HepG2 (cell line): ENCODE results near the gene CACNA1D. TPM values are rescaled to one million over a fixed set of nuclear protein-coding genes. Genes with fewer than 3 reads are reported as not detected.

Experiments used
- ATAC-seq: fragments of 200-7000 bp; cut with Tn5 transposase; 3 replicates; pipeline ENCODE4 v1.9.1; 2020; ENCODE audit warnings: mild to moderate bottlenecking, moderate library complexity
- BruUV-seq: library from RNA; stranded (reverse); fragments of 400-500 nt; replicated peaks from 2 replicates; lab custom pipeline; 2021; lab: Mats Ljungman, UMichigan
- CTCF ChIA-PET: fragments of 300-600 bp; formaldehyde crosslinking; extraction: SDS; loops from one replicate; lab custom pipeline; 2021; ENCODE audit warnings: low total read pairs, inconsistent platforms, low intra/inter-chr PET ratio; lab: Yijun Ruan, JAX
- POLR2A ChIA-PET: fragments of 350-600 bp; sonication (Branson Sonifier 250); formaldehyde crosslinking; loops from one replicate; lab custom pipeline; 2020; ENCODE audit warnings: antibody characterized with exemption, inconsistent platforms; lab: Yijun Ruan, JAX
- DNase-seq: peaks from one replicate; pipeline ENCODE4 v3.0.0-alpha.2; 2015; ENCODE audit warnings: low spot score
- FAIRE-seq: peaks from 3 replicates; lab custom pipeline; 2011; peaks lifted over from hg19 to GRCh38; lab: Jason Lieb, UNC
- H2AFZ ChIP-seq: one replicate; pipeline ENCODE4 v1.6.1; 2011; ENCODE audit warnings: low read length, inconsistent platforms
- H3K27ac ChIP-seq: fragments of 300-600 bp; 3 replicates; pipeline ENCODE4 v1.8.0; 2011; ENCODE audit warnings: mixed run types, mild to moderate bottlenecking, mixed read lengths, low read length, inconsistent platforms; ENCODE audit not compliant: insufficient read depth; ENCODE audit errors: extremely low read length
- H3K27me3 ChIP-seq, 2 experiments: fragments of 200-600 bp in 1 of 2; 2 replicates in 1 of 2; 3 replicates in 1 of 2; pipeline versions ENCODE4 v1.6.0 to v1.8.0; 2011; ENCODE audit warnings: low read length in 2 of 2, mild to moderate bottlenecking in 2 of 2, moderate library complexity in 2 of 2, inconsistent platforms in 1 of 2; ENCODE audit not compliant: insufficient read depth in 2 of 2, control insufficient read depth in 1 of 2
- H3K36me3 ChIP-seq, 2 experiments: fragments of 200-600 bp in 1 of 2; replicated peaks in 1 of 2; 2 replicates in 1 of 2; 3 replicates in 1 of 2; pipeline versions ENCODE4 v1.5.1 to v1.8.0; 2011; ENCODE audit warnings: low read length in 2 of 2, inconsistent platforms in 1 of 2; ENCODE audit not compliant: insufficient read depth in 2 of 2, control insufficient read depth in 1 of 2
- H3K4me1 ChIP-seq: 2 replicates; pipeline ENCODE4 v1.5.1; 2012; ENCODE audit warnings: low read length, inconsistent platforms; ENCODE audit not compliant: insufficient read depth
- H3K4me2 ChIP-seq: 2 replicates; pipeline ENCODE4 v1.6.0; 2011; ENCODE audit warnings: low read depth, low read length, inconsistent platforms
- H3K4me3 ChIP-seq, 3 experiments: fragments of 200-600 bp in 1 of 3; sonication (generic), shearing (Covaris generic) in 1 of 3; replicated peaks in 1 of 3; 2 replicates each; pipeline ENCODE4 v1.5.1; 2011 to 2016; ENCODE audit warnings: low read length in 3 of 3, inconsistent platforms in 2 of 3, low read depth in 2 of 3, mild to moderate bottlenecking in 2 of 3, control low read depth in 1 of 3, mixed read lengths in 1 of 3; ENCODE audit not compliant: insufficient read depth in 1 of 3
- H3K79me2 ChIP-seq: one replicate; pipeline ENCODE4 v1.6.1; 2011; ENCODE audit warnings: low read length, inconsistent platforms; ENCODE audit not compliant: insufficient read depth
- H3K9ac ChIP-seq: 2 replicates; pipeline ENCODE4 v1.6.0; 2011; ENCODE audit warnings: mild to moderate bottlenecking, low read depth, low read length, inconsistent platforms; ENCODE audit not compliant: insufficient read depth
- H3K9me3 ChIP-seq: 2 replicates; pipeline ENCODE4 v1.5.1; 2012; ENCODE audit warnings: mild to moderate bottlenecking, low read length
- H4K20me1 ChIP-seq: 2 replicates; pipeline ENCODE4 v1.6.0; 2011; ENCODE audit warnings: inconsistent platforms, mild to moderate bottlenecking, low read length, moderate library complexity; ENCODE audit not compliant: insufficient read depth
- BORCS8-MEF2B ChIP-seq: sonication (generic); formaldehyde crosslinking; IDR thresholded peaks from 2 replicates; pipeline ENCODE4 v1.8.0; 2022; ENCODE audit warnings: mild to moderate bottlenecking, missing genetic modification reagents
- CHD2 ChIP-seq: IDR thresholded peaks from 2 replicates; pipeline ENCODE4 v1.6.1; 2011; ENCODE audit warnings: low read depth, low read length, improper control_type of control experiment
- E2F5 ChIP-seq: sonication (generic); formaldehyde crosslinking; conservative IDR thresholded peaks from 2 replicates; pipeline ENCODE4 v1.4.0; 2020; ENCODE audit warnings: missing genetic modification reagents
- KDM5B ChIP-seq: sonication (generic); formaldehyde crosslinking; IDR thresholded peaks from 2 replicates; pipeline ENCODE4 v1.4.0; 2020; ENCODE audit warnings: missing genetic modification reagents, mild to moderate bottlenecking, borderline replicate concordance
- RXRB ChIP-seq: IDR thresholded peaks from 2 replicates; pipeline ENCODE4 v1.6.1; 2016; ENCODE audit warnings: borderline replicate concordance, missing genetic modification reagents, missing compliant biosample characterization
- SSRP1 ChIP-seq: IDR thresholded peaks from 2 replicates; pipeline ENCODE4 v1.6.1; 2016; ENCODE audit warnings: control low read depth
- TEAD2 ChIP-seq: sonication (generic); formaldehyde crosslinking; IDR thresholded peaks from 2 replicates; pipeline ENCODE4 v1.9.0; 2021; ENCODE audit warnings: missing genetic modification reagents
- ZGPAT ChIP-seq: IDR thresholded peaks from 2 replicates; pipeline ENCODE4 v1.6.1; 2016; ENCODE audit warnings: mild to moderate bottlenecking
- ZNF331 ChIP-seq: sonication (generic); formaldehyde crosslinking; IDR thresholded peaks from 2 replicates; pipeline ENCODE4 v1.4.0; 2020; ENCODE audit warnings: missing genetic modification reagents
- ZNF33A ChIP-seq: sonication (generic); formaldehyde crosslinking; IDR thresholded peaks from 2 replicates; pipeline ENCODE4 v1.5.1; 2020; ENCODE audit warnings: missing genetic modification reagents, mild to moderate bottlenecking, moderate library complexity, borderline replicate concordance
- ZNF782 ChIP-seq: sonication (generic); formaldehyde crosslinking; IDR thresholded peaks from 2 replicates; pipeline ENCODE4 v1.4.0; 2020; ENCODE audit warnings: missing genetic modification reagents, mild to moderate bottlenecking, borderline replicate concordance
- WGBS: methylation state at CpG from one replicate; pipeline ENCODE4 v1.1.6; 2017; ENCODE audit warnings: low lambda C conversion rate; 5-methylcytosine and 5-hydroxymethylcytosine counted together
- in situ Hi-C: cut with HindIII; loops from 2 replicates; pipeline ENCODE4 v1.10.0; 2017; ENCODE audit warnings: low pct_unique_long_range_greater_than_20kb; ENCODE audit not compliant: extremely low pct_ligation_motif_present
- intact Hi-C: fragments of 100-400 bp; cut with micrococcal nuclease; formaldehyde crosslinking; loops from one replicate; pipeline ENCODE4 v1.10.0; 2022; ENCODE audit not compliant: unreplicated experiment
- polyA plus RNA-seq, 8 experiments: library from polyadenylated mRNA; depleted of rRNA in 3 of 8; stranded (reverse) in 7 of 8; unstranded in 1 of 8; fragments of >200 nt; fragmentation: Illumina TruSeq in 4 of 8; extraction: Trizol in 4 of 8; gene quantifications; 2 replicates each; pipeline versions ENCODE4 v1.2.1 to v1.2.3, GENCODE V29; 2011 to 2016; ENCODE audit warnings: low read depth in 4 of 8, missing spikeins in 1 of 8, mixed read lengths in 1 of 8; ENCODE audit not compliant: insufficient read depth in 1 of 8
- total RNA-seq, 5 experiments: library from RNA; depleted of rRNA; stranded (reverse); fragments of >200 nt; fragmentation: Illumina TruSeq; extraction: Trizol; gene quantifications; 2 replicates each; pipeline ENCODE4 v1.2.3, GENCODE V29; 2016; ENCODE audit warnings: low read depth in 1 of 5
- TF ChIP-seq, protein P1 (sequence below): IDR thresholded peaks from 2 replicates; pipeline ENCODE4 v1.6.1; 2016; ENCODE audit warnings: low read depth

The CACNA1D gene
- total and polyA plus RNA-seq, 2 of the 13 experiments (the other 11 are each of a cell fraction or from before 2014, with no cell fraction given): 0.26 to 0.38 TPM

DNA sequence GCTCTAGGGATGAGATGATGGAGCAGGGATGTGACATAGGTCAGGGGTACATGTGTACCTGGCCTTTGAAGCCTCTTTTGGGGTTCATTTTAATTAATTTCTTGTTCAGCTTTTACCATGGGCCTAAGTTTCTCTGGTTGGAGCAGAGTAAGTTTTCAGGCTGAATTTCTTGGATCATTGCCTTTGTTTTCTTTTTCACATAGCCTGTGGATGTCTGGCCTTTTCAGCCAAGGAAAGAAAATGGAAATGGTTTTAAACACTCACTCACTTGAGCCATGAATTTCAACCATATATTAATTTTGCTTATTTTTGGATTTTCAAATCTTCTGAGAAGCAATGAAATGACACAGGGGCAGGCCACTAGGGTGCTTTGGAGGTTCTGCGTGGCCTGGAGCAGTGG is 30.2 kb downstream of the CACNA1D start:
- no peak for ATAC-seq
- ChIA-PET CTCF (no interaction called here), POLR2A (no interaction called here)
- intact Hi-C loops: no loop called here
- in situ Hi-C loops: no loop called here
- WGBS: 27% methylated on average over 1 of the region's 1 CpG
- no peak overlapping the region for H3K9ac ChIP-seq
- no peaks in the 10 kb centered on the region for H4K20me1 ChIP-seq
- H2AFZ ChIP-seq: no peak overlapping the region
- H3K4me1 ChIP-seq: no peaks in the 10 kb centered on the region
- no peak for TF ChIP-seq ZNF331
- TF ChIP-seq CHD2: no peak
- TF ChIP-seq, all 625 proteins: peak for 0
- no peak overlapping the region for H3K27ac ChIP-seq
- H3K27me3 ChIP-seq: no peaks in the 10 kb centered on the region
- BruUV-seq: no TSS peak
- no peaks in the 10 kb centered on the region for H3K9me3 ChIP-seq
- H3K4me2 ChIP-seq: no peak overlapping the region
- H3K4me3 ChIP-seq: no peak overlapping the region
- H3K79me2 ChIP-seq: no peaks in the 10 kb centered on the region
- FAIRE-seq (no peak), DNase-seq (no peak)
- H3K36me3 ChIP-seq: no peaks in the 10 kb centered on the region

DNA sequence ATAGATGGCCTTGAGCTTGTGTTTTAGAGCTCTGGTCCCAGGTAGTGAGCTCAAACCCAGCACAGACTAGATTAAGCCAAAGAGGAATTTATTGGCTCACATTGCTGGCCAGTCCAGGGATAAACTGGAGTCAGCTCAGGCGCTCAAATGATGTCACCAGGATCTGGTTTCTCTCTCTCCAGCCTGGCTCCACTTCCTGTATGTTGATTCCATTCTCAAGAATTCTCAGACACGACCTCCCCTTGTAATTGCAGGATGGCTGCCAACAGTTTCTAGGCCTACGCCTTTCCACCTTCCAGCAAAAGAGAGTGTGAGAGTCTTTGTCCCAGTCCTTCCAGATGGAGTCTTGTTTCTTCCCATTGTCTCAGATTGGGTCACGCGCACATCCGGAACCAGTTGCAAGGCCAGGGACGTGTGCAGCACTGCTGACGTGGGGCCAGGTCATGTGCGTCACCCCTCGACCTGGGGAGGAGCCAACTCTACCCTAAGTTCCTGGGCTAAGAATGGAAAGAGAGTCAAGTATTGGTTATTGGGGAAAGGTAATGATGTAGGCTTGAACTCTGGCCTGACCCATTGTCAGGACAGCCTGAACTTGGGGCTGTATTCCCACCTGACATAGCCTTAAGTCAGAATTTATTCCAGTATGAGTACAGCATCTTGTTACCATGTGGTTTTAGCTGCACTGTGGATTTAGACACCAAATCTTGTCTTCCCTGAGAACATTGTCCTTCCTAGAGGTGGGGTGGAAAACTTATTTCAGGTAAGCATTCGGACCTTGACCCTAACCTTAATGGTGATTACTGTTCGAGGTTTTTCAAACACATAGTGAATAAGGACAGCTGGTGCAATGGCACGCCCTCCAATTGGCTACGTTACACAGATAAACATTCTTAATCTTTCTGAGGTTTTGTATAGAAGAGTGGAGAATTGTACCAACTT is 31.6 kb downstream of the CACNA1D start:
- DNase-seq (no peak), ATAC-seq (no peak), FAIRE-seq (no peak)
- ChIA-PET CTCF (no interaction called here), POLR2A (no interaction called here)
- Histone ChIP-seq H4K20me1 (no peaks in the 10 kb centered on the region), H2AFZ (no peak overlapping the region), H3K27ac (no peak overlapping the region), H3K4me2 (no peak overlapping the region), H3K9ac (no peak overlapping the region), H3K79me2 (no peaks in the 10 kb centered on the region), H3K9me3 (no peaks in the 10 kb centered on the region), H3K4me3 (no peak overlapping the region), H3K27me3 (no peaks in the 10 kb centered on the region), H3K4me1 (no peaks in the 10 kb centered on the region), H3K36me3 (no peaks in the 10 kb centered on the region)
- no TSS peak for BruUV-seq
- in situ Hi-C loops (no loop called here), intact Hi-C loops (no loop called here)
- WGBS: 68% methylated on average over 14 of the region's 14 CpGs
- TF ChIP-seq KDM5B (CRISPR knock-in tag) (no peak), ZGPAT (CRISPR knock-in tag) (no peak), E2F5 (CRISPR knock-in tag) (no peak), ZNF33A (CRISPR knock-in tag) (no peak), TEAD2 (CRISPR knock-in tag) (no peak), ZNF782 (CRISPR knock-in tag) (no peak), RXRB (no peak), BORCS8-MEF2B (no peak), SSRP1 (CRISPR knock-in tag) (no peak)
- TF ChIP-seq, protein P1, sequence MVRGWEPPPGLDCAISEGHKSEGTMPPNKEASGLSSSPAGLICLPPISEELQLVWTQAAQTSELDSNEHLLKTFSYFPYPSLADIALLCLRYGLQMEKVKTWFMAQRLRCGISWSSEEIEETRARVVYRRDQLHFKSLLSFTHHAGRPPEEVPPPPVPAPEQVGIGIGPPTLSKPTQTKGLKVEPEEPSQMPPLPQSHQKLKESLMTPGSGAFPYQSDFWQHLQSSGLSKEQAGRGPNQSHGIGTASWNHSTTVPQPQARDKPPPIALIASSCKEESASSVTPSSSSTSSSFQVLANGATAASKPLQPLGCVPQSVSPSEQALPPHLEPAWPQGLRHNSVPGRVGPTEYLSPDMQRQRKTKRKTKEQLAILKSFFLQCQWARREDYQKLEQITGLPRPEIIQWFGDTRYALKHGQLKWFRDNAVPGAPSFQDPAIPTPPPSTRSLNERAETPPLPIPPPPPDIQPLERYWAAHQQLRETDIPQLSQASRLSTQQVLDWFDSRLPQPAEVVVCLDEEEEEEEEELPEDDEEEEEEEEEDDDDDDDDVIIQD: no peak
